Karpas-422 (cell line): ENCODE results near the gene ZNF768. TPM values are rescaled to one million over a fixed set of nuclear protein-coding genes. Genes with fewer than 3 reads are reported as not detected.

Experiments used
- DNase-seq: peaks from one replicate; pipeline ENCODE4 v3.0.0-alpha.2; 2015
- H2AFZ ChIP-seq: fragments of 200-600 bp; sonication (generic); 2 replicates; pipeline ENCODE4 v1.6.1; 2014; ENCODE audit warnings: antibody characterized with exemption, low read length, mixed read lengths
- H3K27ac ChIP-seq: fragments of 200-600 bp; sonication (generic); 2 replicates; pipeline ENCODE4 v1.5.1; 2014; ENCODE audit warnings: mild to moderate bottlenecking, low read length, moderate library complexity
- H3K27me3 ChIP-seq: fragments of 200-600 bp; sonication (generic); 2 replicates; pipeline ENCODE4 v1.6.1; 2014; ENCODE audit warnings: low read length, mixed read lengths
- H3K36me3 ChIP-seq: fragments of 200-600 bp; sonication (generic); 2 replicates; pipeline ENCODE4 v1.6.1; 2014; ENCODE audit warnings: low read length, mixed read lengths; ENCODE audit not compliant: insufficient read depth
- H3K4me1 ChIP-seq: fragments of 200-600 bp; sonication (generic); 2 replicates; pipeline ENCODE4 v1.6.1; 2014; ENCODE audit warnings: mild to moderate bottlenecking, low read length, mixed read lengths
- H3K4me2 ChIP-seq: fragments of 200-600 bp; sonication (generic); 2 replicates; pipeline ENCODE4 v1.6.1; 2014; ENCODE audit warnings: low read length, low read depth, mild to moderate bottlenecking; ENCODE audit not compliant: poor library complexity, severe bottlenecking
- H3K4me3 ChIP-seq: fragments of 200-600 bp; sonication (generic); 2 replicates; pipeline ENCODE4 v1.5.1; 2014; ENCODE audit warnings: mild to moderate bottlenecking, antibody characterized with exemption, low read length, mixed read lengths
- H3K79me2 ChIP-seq: fragments of 200-600 bp; sonication (generic); 2 replicates; pipeline ENCODE4 v1.6.1; 2014; ENCODE audit warnings: mild to moderate bottlenecking, low read length, mixed read lengths
- H3K9ac ChIP-seq: fragments of 200-600 bp; sonication (generic); 2 replicates; pipeline ENCODE4 v1.6.0; 2014; ENCODE audit warnings: low read length
- H3K9me2 ChIP-seq: fragments of 200-600 bp; sonication (generic), shearing (Covaris generic); replicated peaks from 2 replicates; pipeline ENCODE4 v1.6.0; 2014; ENCODE audit warnings: mild to moderate bottlenecking, low read length, moderate library complexity; ENCODE audit not compliant: insufficient read depth
- H3K9me3 ChIP-seq: fragments of 300-700, 200-600 bp; sonication (generic); 2 replicates; pipeline ENCODE4 v1.6.1; 2014; ENCODE audit warnings: low read length, mixed read lengths
- H4K20me1 ChIP-seq: fragments of 200-600 bp; sonication (generic); 2 replicates; pipeline ENCODE4 v1.6.1; 2014; ENCODE audit warnings: mild to moderate bottlenecking, antibody characterized with exemption, low read length, low read depth; ENCODE audit not compliant: insufficient read depth
- total RNA-seq: library from RNA; depleted of rRNA; stranded (reverse); fragments of >200 nt; shearing (Covaris generic); gene quantifications from 2 replicates; pipeline ENCODE4 v1.2.3, GENCODE V29; 2014; ENCODE audit warnings: low replicate concordance

The ZNF768 gene
- total RNA-seq, 1 experiment from 2014 or later: 59.4 TPM

GRCh38 chr16:30491744-30492308, 34.5 kb downstream of the ZNF768 start:
- Histone ChIP-seq H3K9ac (no peak overlapping the region), H2AFZ (no peak overlapping the region), H3K79me2 (no peaks in the 10 kb centered on the region), H3K36me3 (no peaks in the 10 kb centered on the region), H3K4me3 (no peak overlapping the region), H3K27me3 (no peaks in the 10 kb centered on the region), H3K9me3 (no peaks in the 10 kb centered on the region), H3K4me1 (no peaks in the 10 kb centered on the region), H3K4me2 (no peak overlapping the region), H3K27ac (no peak overlapping the region), H4K20me1 (no peaks in the 10 kb centered on the region), H3K9me2 (no peaks in the 10 kb centered on the region)
- DNase-seq: no peak

GRCh38 chr16:30491229-30491628, 35.1 kb downstream of the ZNF768 start:
- Histone ChIP-seq H3K9me2 (no peaks in the 10 kb centered on the region), H3K27ac (no peak overlapping the region), H3K4me3 (no peak overlapping the region), H4K20me1 (no peaks in the 10 kb centered on the region), H3K36me3 (no peaks in the 10 kb centered on the region), H3K9me3 (no peaks in the 10 kb centered on the region), H3K27me3 (no peaks in the 10 kb centered on the region), H3K9ac (no peak overlapping the region), H3K4me1 (no peaks in the 10 kb centered on the region), H3K79me2 (no peaks in the 10 kb centered on the region), H2AFZ (no peak overlapping the region), H3K4me2 (no peak overlapping the region)
- no peak for DNase-seq

GRCh38 chr16:30490210-30490609, 36.2 kb downstream of the ZNF768 start:
- H3K27ac ChIP-seq: no peak overlapping the region
- H3K27me3 ChIP-seq: no peaks in the 10 kb centered on the region
- H3K4me2 ChIP-seq: no peak overlapping the region
- H3K9ac ChIP-seq: no peak overlapping the region
- no peak overlapping the region for H2AFZ ChIP-seq
- no peaks in the 10 kb centered on the region for H3K9me3 ChIP-seq
- H3K4me3 ChIP-seq: no peak overlapping the region
- no peaks in the 10 kb centered on the region for H4K20me1 ChIP-seq
- DNase-seq: no peak
- H3K9me2 ChIP-seq: no peaks in the 10 kb centered on the region
- H3K79me2 ChIP-seq: no peaks in the 10 kb centered on the region
- H3K4me1 ChIP-seq: no peaks in the 10 kb centered on the region
- no peaks in the 10 kb centered on the region for H3K36me3 ChIP-seq

- Histone ChIP-seq H3K27me3 (no peaks in the 10 kb centered on the region), H3K4me2 (no peak overlapping the region), H2AFZ (no peak overlapping the region), H3K27ac (no peak overlapping the region), H3K4me3 (no peak overlapping the region), H3K9me2 (no peaks in the 10 kb centered on the region), H3K9ac (no peak overlapping the region), H3K79me2 (no peaks in the 10 kb centered on the region), H3K36me3 (no peaks in the 10 kb centered on the region), H3K4me1 (no peaks in the 10 kb centered on the region), H4K20me1 (no peaks in the 10 kb centered on the region), H3K9me3 (no peaks in the 10 kb centered on the region)
- DNase-seq: no peak
These were observed 37.4 kb downstream of the ZNF768 start for GRCh38 chr16:30488764-30489605.

GRCh38 chr16:30485818-30486436, 40.4 kb downstream of the ZNF768 start:
- no peak overlapping the region for H3K27ac ChIP-seq
- H2AFZ ChIP-seq: no peak overlapping the region
- no peaks in the 10 kb centered on the region for H3K36me3 ChIP-seq
- H3K9me2 ChIP-seq: no peaks in the 10 kb centered on the region
- no peaks in the 10 kb centered on the region for H3K79me2 ChIP-seq
- no peaks in the 10 kb centered on the region for H3K4me1 ChIP-seq
- no peaks in the 10 kb centered on the region for H3K27me3 ChIP-seq
- no peaks in the 10 kb centered on the region for H4K20me1 ChIP-seq
- no peak overlapping the region for H3K4me2 ChIP-seq
- DNase-seq: no peak
- no peak overlapping the region for H3K9ac ChIP-seq
- H3K4me3 ChIP-seq: no peak overlapping the region
- no peaks in the 10 kb centered on the region for H3K9me3 ChIP-seq

- no peaks in the 10 kb centered on the region for H3K27me3 ChIP-seq
- H2AFZ ChIP-seq: no peak overlapping the region
- H3K9me2 ChIP-seq: no peaks in the 10 kb centered on the region
- H3K36me3 ChIP-seq: no peaks in the 10 kb centered on the region
- no peak overlapping the region for H3K27ac ChIP-seq
- no peak overlapping the region for H3K9ac ChIP-seq
- H3K4me2 ChIP-seq: no peak overlapping the region
- DNase-seq: no peak
- no peaks in the 10 kb centered on the region for H3K9me3 ChIP-seq
- H3K4me3 ChIP-seq: no peak overlapping the region
- H3K79me2 ChIP-seq: no peaks in the 10 kb centered on the region
- no peaks in the 10 kb centered on the region for H4K20me1 ChIP-seq
- H3K4me1 ChIP-seq: no peaks in the 10 kb centered on the region
These were observed 41.5 kb downstream of the ZNF768 start for GRCh38 chr16:30484887-30485286.

GRCh38 chr16:30482366-30482765, 44.0 kb downstream of the ZNF768 start:
- Histone ChIP-seq H3K4me2 (no peak overlapping the region), H3K4me3 (no peak overlapping the region), H3K27ac (no peak overlapping the region), H3K36me3 (no peaks in the 10 kb centered on the region), H3K9me2 (no peaks in the 10 kb centered on the region), H3K9me3 (no peaks in the 10 kb centered on the region), H3K79me2 (no peaks in the 10 kb centered on the region), H3K4me1 (peaks cover 5% of the 10 kb centered on the region), H2AFZ (no peak overlapping the region), H3K9ac (no peak overlapping the region), H3K27me3 (no peaks in the 10 kb centered on the region), H4K20me1 (no peaks in the 10 kb centered on the region)
- peak; percentile 54 for DNase-seq

- Histone ChIP-seq H3K4me2 (no peak overlapping the region), H2AFZ (no peak overlapping the region), H3K9me2 (no peaks in the 10 kb centered on the region), H4K20me1 (no peaks in the 10 kb centered on the region), H3K27me3 (no peaks in the 10 kb centered on the region), H3K9me3 (no peaks in the 10 kb centered on the region), H3K79me2 (no peaks in the 10 kb centered on the region), H3K27ac (no peak overlapping the region), H3K36me3 (no peaks in the 10 kb centered on the region), H3K4me3 (no peak overlapping the region), H3K4me1 (peaks cover 5% of the 10 kb centered on the region), H3K9ac (no peak overlapping the region)
- DNase-seq: no peak
These were observed 45.0 kb downstream of the ZNF768 start for GRCh38 chr16:30481381-30481780.
